RWPE2 (cell line): Measurements from ENCODE around the gene SLC16A3.

ENCODE experiments used
- ATAC-seq: fragments of 200-7000 bp; cut with Tn5 transposase; 3 replicates; pipeline ENCODE4 v1.9.1; 2021; ENCODE audit warnings: low read depth
- DNase-seq: peaks from one replicate; pipeline ENCODE4 v3.0.0-alpha.2; 2020; ENCODE audit warnings: low spot score
- H3K27ac ChIP-seq: fragments of 450-650 bp; 2 replicates; pipeline ENCODE4 v1.5.1; 2017; ENCODE audit warnings: mild to moderate bottlenecking; ENCODE audit not compliant: poor library complexity, severe bottlenecking
- H3K27me3 ChIP-seq: fragments of 250-450 bp; sonication (Bioruptor Pico); 2 replicates; pipeline ENCODE4 v1.5.1; 2021; ENCODE audit warnings: mild to moderate bottlenecking, moderate library complexity; ENCODE audit not compliant: insufficient read depth, poor library complexity, severe bottlenecking
- H3K36me3 ChIP-seq: fragments of 250-450 bp; sonication (Bioruptor Pico); 2 replicates; pipeline ENCODE4 v1.5.1; 2020; ENCODE audit warnings: low read depth, mild to moderate bottlenecking, moderate library complexity
- H3K4me1 ChIP-seq: fragments of 250-450 bp; sonication (Bioruptor Pico); 2 replicates; pipeline ENCODE4 v1.5.1; 2021; ENCODE audit warnings: mild to moderate bottlenecking, moderate library complexity; ENCODE audit not compliant: insufficient read depth, poor library complexity, severe bottlenecking
- H3K4me3 ChIP-seq: fragments of 250-450 bp; sonication (Bioruptor Pico); 2 replicates; pipeline ENCODE4 v1.5.1; 2021; ENCODE audit warnings: mild to moderate bottlenecking, moderate library complexity; ENCODE audit not compliant: severe bottlenecking
- H3K9me3 ChIP-seq: fragments of 250-450 bp; sonication (Bioruptor Pico); 2 replicates; pipeline ENCODE4 v1.5.1; 2021; ENCODE audit warnings: mild to moderate bottlenecking, moderate library complexity; ENCODE audit not compliant: severe bottlenecking
- TF ChIP-seq, protein P1 (sequence below): fragments of 450-650 bp; IDR thresholded peaks from one replicate; pipeline ENCODE4 v1.5.1; 2017; ENCODE audit warnings: mild to moderate bottlenecking, moderate library complexity; ENCODE audit not compliant: poor library complexity, severe bottlenecking

The SLC16A3 gene

DNA sequence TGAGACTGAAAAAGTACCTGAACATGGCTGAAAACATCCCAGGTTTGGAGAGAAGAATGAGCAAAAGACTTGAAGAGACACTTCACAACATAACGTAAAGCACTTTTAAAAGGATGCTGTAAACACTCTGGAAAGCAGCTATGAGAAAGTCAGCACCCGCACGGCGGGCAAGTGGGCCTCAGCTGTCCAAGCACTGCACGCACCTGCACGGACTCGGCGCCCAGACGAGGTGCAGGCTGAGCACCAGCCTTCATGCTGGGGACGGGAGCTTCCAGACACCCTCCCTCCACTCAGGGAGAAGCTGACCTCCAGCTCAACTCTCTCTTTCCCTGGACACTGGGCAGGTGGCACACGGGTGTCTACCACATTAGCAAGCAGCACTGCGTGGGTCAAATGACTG is 29.3 kb upstream of the SLC16A3 start:
- ATAC-seq: no peak
- TF ChIP-seq, protein P1, sequence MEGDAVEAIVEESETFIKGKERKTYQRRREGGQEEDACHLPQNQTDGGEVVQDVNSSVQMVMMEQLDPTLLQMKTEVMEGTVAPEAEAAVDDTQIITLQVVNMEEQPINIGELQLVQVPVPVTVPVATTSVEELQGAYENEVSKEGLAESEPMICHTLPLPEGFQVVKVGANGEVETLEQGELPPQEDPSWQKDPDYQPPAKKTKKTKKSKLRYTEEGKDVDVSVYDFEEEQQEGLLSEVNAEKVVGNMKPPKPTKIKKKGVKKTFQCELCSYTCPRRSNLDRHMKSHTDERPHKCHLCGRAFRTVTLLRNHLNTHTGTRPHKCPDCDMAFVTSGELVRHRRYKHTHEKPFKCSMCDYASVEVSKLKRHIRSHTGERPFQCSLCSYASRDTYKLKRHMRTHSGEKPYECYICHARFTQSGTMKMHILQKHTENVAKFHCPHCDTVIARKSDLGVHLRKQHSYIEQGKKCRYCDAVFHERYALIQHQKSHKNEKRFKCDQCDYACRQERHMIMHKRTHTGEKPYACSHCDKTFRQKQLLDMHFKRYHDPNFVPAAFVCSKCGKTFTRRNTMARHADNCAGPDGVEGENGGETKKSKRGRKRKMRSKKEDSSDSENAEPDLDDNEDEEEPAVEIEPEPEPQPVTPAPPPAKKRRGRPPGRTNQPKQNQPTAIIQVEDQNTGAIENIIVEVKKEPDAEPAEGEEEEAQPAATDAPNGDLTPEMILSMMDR: no peak
- Histone ChIP-seq H3K27ac (no peak overlapping the region), H3K27me3 (no peaks in the 10 kb centered on the region), H3K9me3 (no peaks in the 10 kb centered on the region), H3K4me1 (peaks cover 2% of the 10 kb centered on the region), H3K36me3 (peaks cover 51% of the 10 kb centered on the region), H3K4me3 (no peak overlapping the region)
- no peak for DNase-seq

- DNase-seq (no peak), ATAC-seq (no peak)
- TF ChIP-seq, protein P1: no peak
- no peak overlapping the region for H3K4me3 ChIP-seq
- H3K27ac ChIP-seq: no peak overlapping the region
- peaks cover 47% of the 10 kb centered on the region for H3K36me3 ChIP-seq
- H3K27me3 ChIP-seq: no peaks in the 10 kb centered on the region
- peaks cover 8% of the 10 kb centered on the region for H3K4me1 ChIP-seq
- no peaks in the 10 kb centered on the region for H3K9me3 ChIP-seq
These were observed 28.7 kb upstream of the SLC16A3 start for GRCh38 chr17:82200135-82200534.

DNA sequence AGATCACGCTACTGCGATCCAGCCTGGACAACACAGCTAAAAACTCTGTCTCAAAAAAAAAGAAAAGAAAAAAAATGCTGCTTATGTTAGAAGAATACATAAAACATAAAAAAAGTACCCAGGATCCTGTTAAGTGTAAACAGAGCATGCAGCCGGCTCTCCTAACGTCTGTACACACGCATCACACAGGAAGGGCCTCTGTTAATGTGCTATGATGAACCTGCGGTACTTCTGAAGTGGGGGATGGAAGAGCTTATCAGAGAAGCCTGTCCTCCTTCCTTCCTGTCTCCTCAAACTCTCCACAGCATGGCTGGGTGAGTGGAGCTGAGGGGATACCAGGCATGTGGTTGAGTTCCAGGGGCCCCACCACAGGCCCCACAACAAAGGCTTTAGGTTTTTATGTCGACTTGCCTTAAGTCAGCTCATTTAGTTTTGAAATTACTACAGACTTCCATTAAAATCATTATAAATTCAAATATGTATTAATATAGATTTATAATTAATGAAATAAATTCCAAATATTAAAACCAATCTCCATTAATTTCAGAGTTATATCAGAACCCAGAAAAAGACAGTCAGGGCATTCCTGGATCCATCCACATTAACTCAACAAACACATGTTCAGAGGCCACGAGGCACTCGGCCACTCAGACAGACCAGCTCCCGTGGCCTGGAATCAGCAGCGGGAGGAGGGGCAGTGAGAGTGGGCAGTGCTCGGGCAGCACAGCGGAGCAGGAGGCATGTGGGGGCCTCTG is 27.9 kb upstream of the SLC16A3 start:
- Histone ChIP-seq H3K9me3 (no peaks in the 10 kb centered on the region), H3K27ac (no peak overlapping the region), H3K4me1 (peaks cover 16% of the 10 kb centered on the region), H3K4me3 (no peak overlapping the region), H3K27me3 (no peaks in the 10 kb centered on the region), H3K36me3 (peaks cover 41% of the 10 kb centered on the region)
- no peak for DNase-seq
- no peak for ATAC-seq
- TF ChIP-seq, protein P1: no peak

GRCh38 chr17:82201498-82201910 is 27.3 kb upstream of the SLC16A3 start:
- Histone ChIP-seq H3K27ac (no peak overlapping the region), H3K36me3 (peaks cover 35% of the 10 kb centered on the region), H3K27me3 (no peaks in the 10 kb centered on the region), H3K4me1 (peaks cover 20% of the 10 kb centered on the region), H3K9me3 (no peaks in the 10 kb centered on the region), H3K4me3 (no peak overlapping the region)
- DNase-seq (no peak), ATAC-seq (no peak)
- TF ChIP-seq, protein P1: no peak

- no peaks in the 10 kb centered on the region for H3K9me3 ChIP-seq
- ATAC-seq (no peak), DNase-seq (no peak)
- no peaks in the 10 kb centered on the region for H3K27me3 ChIP-seq
- no peak overlapping the region for H3K27ac ChIP-seq
- H3K36me3 ChIP-seq: peaks cover 33% of the 10 kb centered on the region
- peaks cover 25% of the 10 kb centered on the region for H3K4me1 ChIP-seq
- no peak overlapping the region for H3K4me3 ChIP-seq
- TF ChIP-seq, protein P1: no peak
These were observed 25.9 kb upstream of the SLC16A3 start for GRCh38 chr17:82202981-82203380.
